Vagina (tissue), 2 donors: ENCODE data around the gene DUSP16.
"Not testable (repeated sequence)": the region's sequence is repeated elsewhere in the genome, so short reads cannot be mapped to it uniquely, and the experiment has no call there.

ENCODE experiments used
- POLR2A ChIP-seq, 2 donors: fragments of 450-650 bp; IDR thresholded peaks; one replicate each; pipeline ENCODE4 v1.6.1; 2017; ENCODE audit warnings: antibody characterized with exemption in 2 of 2, mild to moderate bottlenecking in 2 of 2, moderate library complexity in 2 of 2
- POLR2AphosphoS5 ChIP-seq, 2 donors: sonication (generic); formaldehyde crosslinking; IDR thresholded peaks; one replicate each; pipeline ENCODE4 v1.9.0; 2017; ENCODE audit warnings: antibody characterized with exemption in 2 of 2, mild to moderate bottlenecking in 2 of 2, low read depth in 1 of 2; ENCODE audit not compliant: insufficient read depth in 1 of 2
- TF ChIP-seq, protein P1 (sequence below), 3 experiments: fragments of 450-650 bp in 2 of 3; fragments of 200-600 bp in 1 of 3; sonication (generic) in 1 of 3; IDR thresholded peaks; one replicate each; pipeline ENCODE4 v1.5.1; 2017 to 2019; ENCODE audit warnings: antibody characterized with exemption in 3 of 3, mild to moderate bottlenecking in 2 of 3, moderate library complexity in 2 of 3

DNA sequence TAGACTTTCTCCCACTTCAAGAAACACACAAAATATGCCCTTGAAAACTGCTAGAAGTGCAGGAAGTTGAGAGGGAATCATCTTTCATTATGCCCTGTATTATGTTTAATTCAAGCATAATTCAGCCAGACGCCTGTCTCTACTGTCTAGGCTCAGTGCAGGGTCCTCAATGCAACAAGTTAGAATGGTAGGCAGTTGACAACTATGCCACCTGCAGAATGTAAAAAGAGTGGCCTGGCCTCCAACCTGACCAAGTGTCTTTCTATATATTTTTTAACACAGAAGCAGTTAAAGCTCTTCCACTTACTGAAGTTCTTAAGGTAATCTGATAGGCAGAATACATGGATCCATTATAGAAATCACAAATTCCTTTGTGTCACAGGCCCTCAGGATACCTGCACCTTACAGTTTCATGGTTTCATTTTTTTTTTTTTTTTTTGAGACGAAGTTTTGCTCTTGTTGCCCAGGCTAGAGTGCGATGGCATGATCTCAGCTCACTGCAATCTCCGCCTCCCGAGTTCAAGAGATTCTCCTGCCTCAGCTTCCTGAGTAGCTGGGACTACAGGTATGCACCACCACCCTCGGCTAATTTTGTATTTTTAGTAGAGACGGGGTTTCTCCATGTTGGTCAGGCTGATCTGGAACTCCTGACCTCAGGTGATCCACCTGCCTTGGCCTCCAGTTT is 60.4 kb downstream of the DUSP16 start:
- TF ChIP-seq, protein P1, sequence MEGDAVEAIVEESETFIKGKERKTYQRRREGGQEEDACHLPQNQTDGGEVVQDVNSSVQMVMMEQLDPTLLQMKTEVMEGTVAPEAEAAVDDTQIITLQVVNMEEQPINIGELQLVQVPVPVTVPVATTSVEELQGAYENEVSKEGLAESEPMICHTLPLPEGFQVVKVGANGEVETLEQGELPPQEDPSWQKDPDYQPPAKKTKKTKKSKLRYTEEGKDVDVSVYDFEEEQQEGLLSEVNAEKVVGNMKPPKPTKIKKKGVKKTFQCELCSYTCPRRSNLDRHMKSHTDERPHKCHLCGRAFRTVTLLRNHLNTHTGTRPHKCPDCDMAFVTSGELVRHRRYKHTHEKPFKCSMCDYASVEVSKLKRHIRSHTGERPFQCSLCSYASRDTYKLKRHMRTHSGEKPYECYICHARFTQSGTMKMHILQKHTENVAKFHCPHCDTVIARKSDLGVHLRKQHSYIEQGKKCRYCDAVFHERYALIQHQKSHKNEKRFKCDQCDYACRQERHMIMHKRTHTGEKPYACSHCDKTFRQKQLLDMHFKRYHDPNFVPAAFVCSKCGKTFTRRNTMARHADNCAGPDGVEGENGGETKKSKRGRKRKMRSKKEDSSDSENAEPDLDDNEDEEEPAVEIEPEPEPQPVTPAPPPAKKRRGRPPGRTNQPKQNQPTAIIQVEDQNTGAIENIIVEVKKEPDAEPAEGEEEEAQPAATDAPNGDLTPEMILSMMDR (IDR thresholded peaks at IDR 0.05): not testable (repeated sequence)
- TF ChIP-seq POLR2A (IDR thresholded peaks at IDR 0.05); POLR2AphosphoS5 (IDR thresholded peaks at IDR 0.05; ENCODE audit: insufficient read depth in 1 of 2, low read depth in 1 of 2): not testable (repeated sequence)
